Measurements from ENCODE around the gene PICK1. TPM values are rescaled to one million over a fixed set of nuclear protein-coding genes. Genes with fewer than 3 reads are reported as not detected.

Gene PICK1
- total RNA-seq, 1 experiment from 2014 or later: 35.7 TPM

- H2BK12ac ChIP-seq (ENCODE audit: insufficient read length, low read depth, low read length): no peak overlapping the region
- H3K23me2 ChIP-seq (ENCODE audit: insufficient read length, low read depth, low read length, poor library complexity, severe bottlenecking): no peaks in the 10 kb centered on the region
- H3K79me2 ChIP-seq (ENCODE audit: insufficient read depth, low read length): no peaks in the 10 kb centered on the region
- no peaks in the 10 kb centered on the region for H3K79me1 ChIP-seq (ENCODE audit: insufficient read depth, low read depth, low read length, poor library complexity, severe bottlenecking)
- no peak overlapping the region; the same call in 1 of the 2 replicates for H2BK15ac ChIP-seq (ENCODE audit: low read depth, low read length)
- DNase-seq: no peak
- H2AK5ac ChIP-seq (ENCODE audit: insufficient read length, low read length): no peak overlapping the region
- H3K4me1 Mint-ChIP-seq: peaks cover 0 to 23% of the 10 kb centered on the region in 2 experiments; a peak in 2 of 4 replicates
- H3K4ac ChIP-seq (ENCODE audit: low read depth, low read length): no peak overlapping the region
- no peak overlapping the region for H3K27ac ChIP-seq (ENCODE audit: insufficient read length, low read depth, low read length)
- H3K18ac ChIP-seq (ENCODE audit: insufficient read length, low read depth, low read length): no peak overlapping the region
- no peak overlapping the region for H2BK5ac ChIP-seq (ENCODE audit: insufficient read length, low read length)
- H4K5ac ChIP-seq (ENCODE audit: insufficient read length, low read depth, low read length): no peak overlapping the region
- H3K36me3 Mint-ChIP-seq (ENCODE audit: insufficient read depth in 1 of 3, low read depth in 3 of 3): no peaks in the 10 kb centered on the region
- no peak overlapping the region for H3K4me2 ChIP-seq (ENCODE audit: insufficient read depth, insufficient read length, low read length)
- H3K27me3 Mint-ChIP-seq (ENCODE audit: low read depth): peaks cover 15% of the 10 kb centered on the region
- WGBS (ENCODE audit: extremely low coverage, insufficient read length, low lambda C conversion rate): no CpG with 5 or more reads among the region's 12 CpGs
- H3K27me3 ChIP-seq (ENCODE audit: insufficient read depth, low read length): no peaks in the 10 kb centered on the region
- no peak overlapping the region for H3K23ac ChIP-seq (ENCODE audit: insufficient read length, low read depth, low read length)
- no peaks in the 10 kb centered on the region for H3K9me3 ChIP-seq (ENCODE audit: control insufficient read depth, low read depth, low read length)
- peak overlapping the region in 1 of 3 experiments; percentile 94; a peak in 2 of 7 replicates for H3K27ac Mint-ChIP-seq
- H2AFZ ChIP-seq (ENCODE audit: low read length): no peak overlapping the region
- H2BK20ac ChIP-seq (ENCODE audit: low read depth, low read length, poor library complexity, severe bottlenecking): no peak overlapping the region
- H3T11ph ChIP-seq (ENCODE audit: low read length): no peak overlapping the region
- H2BK120ac ChIP-seq (ENCODE audit: low read depth, low read length, poor library complexity, severe bottlenecking): no peak overlapping the region
- H4K20me1 ChIP-seq (ENCODE audit: control insufficient read depth, insufficient read depth, insufficient read length): no peaks in the 10 kb centered on the region
- H4K91ac ChIP-seq (ENCODE audit: insufficient read length, low read depth, low read length): no peak overlapping the region
- H3K4me1 ChIP-seq (ENCODE audit: insufficient read depth, low read length): no peaks in the 10 kb centered on the region
- no peak overlapping the region for H3K9ac ChIP-seq (ENCODE audit: extremely low read depth, insufficient read length, low read length)
- no peak overlapping the region for H4K8ac ChIP-seq (replicated peaks; ENCODE audit: insufficient read length, low read depth, low read length)
- H3K9me3 Mint-ChIP-seq: peaks cover 0 to 2% of the 10 kb centered on the region in 2 experiments; a peak in 3 of 5 replicates
- H3K4me3 Mint-ChIP-seq: no peak overlapping the region
- TF ChIP-seq, protein P1, sequence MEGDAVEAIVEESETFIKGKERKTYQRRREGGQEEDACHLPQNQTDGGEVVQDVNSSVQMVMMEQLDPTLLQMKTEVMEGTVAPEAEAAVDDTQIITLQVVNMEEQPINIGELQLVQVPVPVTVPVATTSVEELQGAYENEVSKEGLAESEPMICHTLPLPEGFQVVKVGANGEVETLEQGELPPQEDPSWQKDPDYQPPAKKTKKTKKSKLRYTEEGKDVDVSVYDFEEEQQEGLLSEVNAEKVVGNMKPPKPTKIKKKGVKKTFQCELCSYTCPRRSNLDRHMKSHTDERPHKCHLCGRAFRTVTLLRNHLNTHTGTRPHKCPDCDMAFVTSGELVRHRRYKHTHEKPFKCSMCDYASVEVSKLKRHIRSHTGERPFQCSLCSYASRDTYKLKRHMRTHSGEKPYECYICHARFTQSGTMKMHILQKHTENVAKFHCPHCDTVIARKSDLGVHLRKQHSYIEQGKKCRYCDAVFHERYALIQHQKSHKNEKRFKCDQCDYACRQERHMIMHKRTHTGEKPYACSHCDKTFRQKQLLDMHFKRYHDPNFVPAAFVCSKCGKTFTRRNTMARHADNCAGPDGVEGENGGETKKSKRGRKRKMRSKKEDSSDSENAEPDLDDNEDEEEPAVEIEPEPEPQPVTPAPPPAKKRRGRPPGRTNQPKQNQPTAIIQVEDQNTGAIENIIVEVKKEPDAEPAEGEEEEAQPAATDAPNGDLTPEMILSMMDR (conservative IDR thresholded peaks at IDR 0.05): no peak
- no peak overlapping the region for H3K56ac ChIP-seq (ENCODE audit: insufficient read length, low read depth, low read length)
- no peak overlapping the region for H3K14ac ChIP-seq (ENCODE audit: insufficient read depth, low read length)
These were observed 39.0 kb upstream of the PICK1 start for GRCh38 chr22:38017939-38018885.
